ENCODE data around the gene C16orf95. TPM values are rescaled to one million over a fixed set of nuclear protein-coding genes. Genes with fewer than 3 reads are reported as not detected.

The C16orf95 gene
- total RNA-seq, 1 experiment from 2014 or later = 3.8 TPM

DNA sequence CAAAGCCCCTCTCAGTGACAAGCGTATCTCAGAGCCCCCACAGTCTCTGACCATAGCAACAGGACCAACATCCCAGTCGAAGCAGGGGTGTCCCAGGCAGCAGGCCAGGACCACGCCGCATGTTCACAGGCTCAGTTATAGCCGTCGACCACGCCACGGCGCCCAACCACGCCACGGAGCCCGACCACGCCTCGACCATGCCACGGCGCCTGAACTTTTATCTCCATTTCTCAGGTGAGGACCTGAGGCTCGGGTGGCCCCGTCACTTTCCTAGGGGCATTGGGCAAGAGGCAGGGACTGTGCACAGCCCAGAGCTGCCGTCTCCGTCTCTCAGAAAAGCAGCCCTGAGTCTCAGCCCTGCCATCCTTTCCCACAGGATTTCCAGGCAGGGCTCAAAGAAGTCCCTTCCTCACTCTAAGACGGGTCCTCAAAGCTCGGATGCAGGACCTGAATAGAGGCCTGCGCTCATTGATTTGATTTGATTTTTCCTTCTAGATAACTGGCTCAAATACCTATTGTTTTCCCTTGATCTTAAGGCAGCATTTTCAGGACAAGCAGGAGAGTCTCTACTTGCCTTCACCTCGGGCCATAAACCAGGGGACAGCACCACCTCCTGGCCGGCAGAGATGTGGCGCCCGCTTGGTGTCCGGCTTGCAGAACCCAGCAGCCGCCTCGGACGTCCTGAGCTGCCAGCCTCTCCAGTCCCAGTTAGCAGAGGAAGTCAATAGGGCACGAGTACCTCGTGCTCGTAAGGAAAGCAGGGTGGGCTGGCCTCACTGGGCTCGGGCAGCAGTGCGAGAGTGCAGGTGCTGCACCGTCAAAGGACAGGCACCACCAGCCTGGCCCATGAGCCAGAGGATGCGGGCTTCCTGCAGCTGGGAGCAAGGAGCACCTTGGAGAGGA is 38.8 kb downstream of the C16orf95 start:
- H3K27ac Mint-ChIP-seq (ENCODE audit: unreplicated experiment) = no peak overlapping the region
- peaks cover 66% of the 10 kb centered on the region for H3K27me3 Mint-ChIP-seq (ENCODE audit: unreplicated experiment)
- DNase-seq = peak; percentile 90
- H3K4me1 Mint-ChIP-seq (ENCODE audit: low read depth, unreplicated experiment) = peaks cover 13% of the 10 kb centered on the region
- CTCF ChIA-PET = interaction anchor here (0.6 to 2.5 kb wide), 7 partner anchors 17 to 969 kb away, joined by 3 to 27 read pairs (median 5); no protein-coding TSS in a partner anchor
- no peaks in the 10 kb centered on the region for H3K36me3 Mint-ChIP-seq (ENCODE audit: insufficient read depth, unreplicated experiment)
- intact Hi-C loops (cut with micrococcal nuclease; ENCODE audit: unreplicated experiment) = loop anchor here (1.0 to 2.0 kb wide), 2 partner anchors 75 to 714 kb away; no protein-coding TSS in a partner anchor
- BruUV-seq (replicated peaks) = no TSS peak
- peak overlapping the region; percentile 57 for H3K4me3 Mint-ChIP-seq (ENCODE audit: low read depth, unreplicated experiment)
- H3K9me3 Mint-ChIP-seq (ENCODE audit: low read depth, unreplicated experiment) = no peaks in the 10 kb centered on the region
- TF ChIP-seq, protein P1, sequence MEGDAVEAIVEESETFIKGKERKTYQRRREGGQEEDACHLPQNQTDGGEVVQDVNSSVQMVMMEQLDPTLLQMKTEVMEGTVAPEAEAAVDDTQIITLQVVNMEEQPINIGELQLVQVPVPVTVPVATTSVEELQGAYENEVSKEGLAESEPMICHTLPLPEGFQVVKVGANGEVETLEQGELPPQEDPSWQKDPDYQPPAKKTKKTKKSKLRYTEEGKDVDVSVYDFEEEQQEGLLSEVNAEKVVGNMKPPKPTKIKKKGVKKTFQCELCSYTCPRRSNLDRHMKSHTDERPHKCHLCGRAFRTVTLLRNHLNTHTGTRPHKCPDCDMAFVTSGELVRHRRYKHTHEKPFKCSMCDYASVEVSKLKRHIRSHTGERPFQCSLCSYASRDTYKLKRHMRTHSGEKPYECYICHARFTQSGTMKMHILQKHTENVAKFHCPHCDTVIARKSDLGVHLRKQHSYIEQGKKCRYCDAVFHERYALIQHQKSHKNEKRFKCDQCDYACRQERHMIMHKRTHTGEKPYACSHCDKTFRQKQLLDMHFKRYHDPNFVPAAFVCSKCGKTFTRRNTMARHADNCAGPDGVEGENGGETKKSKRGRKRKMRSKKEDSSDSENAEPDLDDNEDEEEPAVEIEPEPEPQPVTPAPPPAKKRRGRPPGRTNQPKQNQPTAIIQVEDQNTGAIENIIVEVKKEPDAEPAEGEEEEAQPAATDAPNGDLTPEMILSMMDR (IDR thresholded peaks at IDR 0.05; ENCODE audit: unreplicated experiment) = peak; percentile 93

DNA sequence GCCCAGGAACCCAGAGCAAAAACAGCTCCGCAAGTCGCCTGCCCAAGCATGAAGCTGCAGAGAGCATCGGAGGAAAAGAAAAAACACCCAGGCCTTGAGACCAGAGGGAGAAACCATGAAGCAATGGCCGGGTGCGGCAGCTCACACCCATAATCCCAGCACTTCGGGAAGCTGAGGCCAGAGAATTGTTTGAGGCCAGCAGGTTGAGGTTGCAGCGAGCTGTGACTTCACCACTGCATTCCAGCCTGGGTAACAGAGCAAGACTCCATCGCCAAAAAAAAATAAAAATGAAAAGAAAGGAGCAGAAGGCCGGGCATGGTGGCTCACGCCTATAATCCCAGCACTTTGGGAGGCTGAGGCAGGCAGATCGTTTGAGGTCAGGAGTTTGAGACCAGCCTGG is 40.3 kb downstream of the C16orf95 start:
- Mint-ChIP-seq H3K9me3 (ENCODE audit: low read depth, unreplicated experiment) (no peaks in the 10 kb centered on the region), H3K4me3 (ENCODE audit: low read depth, unreplicated experiment) (no peak overlapping the region), H3K4me1 (ENCODE audit: low read depth, unreplicated experiment) (peaks cover 13% of the 10 kb centered on the region), H3K36me3 (ENCODE audit: insufficient read depth, unreplicated experiment) (no peaks in the 10 kb centered on the region), H3K27me3 (ENCODE audit: unreplicated experiment) (peaks cover 63% of the 10 kb centered on the region), H3K27ac (ENCODE audit: unreplicated experiment) (no peak overlapping the region)
- TF ChIP-seq, protein P1 (IDR thresholded peaks at IDR 0.05; ENCODE audit: unreplicated experiment) = no peak
- CTCF ChIA-PET = interaction anchor here (0.7 to 2.5 kb wide), 4 partner anchors 21 to 401 kb away, joined by 3 to 27 read pairs (median 6); no protein-coding TSS in a partner anchor
- intact Hi-C loops (cut with micrococcal nuclease; ENCODE audit: unreplicated experiment) = no loop called here
- BruUV-seq (replicated peaks) = no TSS peak
- DNase-seq = no peak

DNA sequence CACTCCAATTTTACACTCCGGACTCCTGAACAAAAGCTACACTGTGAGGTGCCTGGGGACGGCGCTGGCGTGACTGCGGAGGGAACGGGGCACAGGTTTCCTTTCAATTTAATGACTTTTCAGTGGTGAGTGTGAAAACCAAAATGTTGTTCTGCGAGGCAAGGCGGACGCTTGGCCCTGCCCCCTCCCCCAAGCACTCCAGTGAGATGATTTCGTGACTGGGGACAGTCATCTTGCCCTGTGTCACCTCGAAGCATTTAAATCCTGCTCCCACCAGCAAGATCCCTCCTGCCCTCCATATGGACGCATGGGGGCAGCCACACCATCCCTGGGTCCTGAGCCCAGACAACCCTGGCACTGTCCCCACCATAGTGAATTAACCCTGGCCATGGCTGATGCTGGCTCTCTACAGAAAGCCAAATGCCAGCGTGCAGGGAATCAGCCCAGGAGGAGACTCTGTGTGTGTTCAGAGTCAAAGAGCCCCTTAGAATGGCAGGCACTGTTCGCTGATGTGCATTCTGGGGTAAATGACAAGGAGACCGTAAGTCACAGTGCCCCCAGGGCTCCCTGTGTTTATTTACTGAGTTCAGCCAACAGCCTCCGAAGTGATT is 41.0 kb downstream of the C16orf95 start:
- Mint-ChIP-seq H3K4me3 (ENCODE audit: low read depth, unreplicated experiment) (no peak overlapping the region), H3K4me1 (ENCODE audit: low read depth, unreplicated experiment) (peaks cover 13% of the 10 kb centered on the region), H3K27ac (ENCODE audit: unreplicated experiment) (no peak overlapping the region), H3K27me3 (ENCODE audit: unreplicated experiment) (peaks cover 56% of the 10 kb centered on the region), H3K36me3 (ENCODE audit: insufficient read depth, unreplicated experiment) (no peaks in the 10 kb centered on the region), H3K9me3 (ENCODE audit: low read depth, unreplicated experiment) (no peaks in the 10 kb centered on the region)
- intact Hi-C loops (cut with micrococcal nuclease; ENCODE audit: unreplicated experiment) = no loop called here
- DNase-seq = no peak
- CTCF ChIA-PET = no interaction called here
- TF ChIP-seq, protein P1 (IDR thresholded peaks at IDR 0.05; ENCODE audit: unreplicated experiment) = no peak
- no TSS peak for BruUV-seq (replicated peaks)

DNA sequence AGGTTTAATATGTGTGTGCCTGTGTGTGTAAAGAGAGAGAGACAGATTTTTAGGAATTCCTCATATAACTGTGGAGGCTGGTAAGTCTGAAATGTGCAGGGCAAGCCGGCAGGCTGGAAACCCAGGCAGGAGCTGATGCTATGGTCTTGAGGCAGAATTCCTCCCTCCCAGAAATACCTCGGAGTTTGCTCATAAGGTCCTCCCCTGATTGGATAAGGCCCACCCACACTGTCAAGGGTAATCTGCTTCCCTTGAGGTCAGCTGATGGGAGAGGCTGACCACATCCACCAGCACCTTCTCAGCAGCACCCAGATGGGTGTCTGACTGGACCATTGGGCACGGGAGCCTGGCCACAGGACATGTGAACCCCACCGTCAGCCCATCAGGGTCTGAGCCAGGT is 42.4 kb downstream of the C16orf95 start:
- peaks cover 13% of the 10 kb centered on the region for H3K4me1 Mint-ChIP-seq (ENCODE audit: low read depth, unreplicated experiment)
- no peaks in the 10 kb centered on the region for H3K9me3 Mint-ChIP-seq (ENCODE audit: low read depth, unreplicated experiment)
- TF ChIP-seq, protein P1 (IDR thresholded peaks at IDR 0.05; ENCODE audit: unreplicated experiment) = no peak
- no TSS peak for BruUV-seq (replicated peaks)
- H3K27me3 Mint-ChIP-seq (ENCODE audit: unreplicated experiment) = peaks cover 43% of the 10 kb centered on the region
- intact Hi-C loops (cut with micrococcal nuclease; ENCODE audit: unreplicated experiment) = no loop called here
- CTCF ChIA-PET = no interaction called here
- H3K27ac Mint-ChIP-seq (ENCODE audit: unreplicated experiment) = no peak overlapping the region
- no peaks in the 10 kb centered on the region for H3K36me3 Mint-ChIP-seq (ENCODE audit: insufficient read depth, unreplicated experiment)
- no peak overlapping the region for H3K4me3 Mint-ChIP-seq (ENCODE audit: low read depth, unreplicated experiment)
- DNase-seq = no peak

Data from Calu3 (cell line).